ENCODE measurements around the gene LYRM1.

The LYRM1 gene

DNA sequence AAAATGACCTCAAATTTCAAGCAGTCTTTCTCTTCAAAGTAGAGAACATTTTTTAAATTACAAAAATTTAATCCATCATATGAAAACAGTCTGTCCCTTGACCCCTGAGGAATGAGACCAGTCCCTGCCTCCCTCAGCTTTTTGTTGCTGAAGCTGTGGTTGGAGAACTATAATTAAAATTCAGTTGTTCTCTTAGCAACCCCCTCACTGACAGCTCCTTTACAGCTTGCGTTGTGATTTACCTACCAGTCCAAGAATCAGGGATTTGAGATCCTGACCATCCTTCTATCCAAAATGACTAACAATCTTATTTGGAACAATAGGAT is 29.8 kb downstream of the LYRM1 start:
- H3K4me3 ChIP-seq (ENCODE audit: low read depth, low read length), result no peak overlapping the region
- no peak for DNase-seq (ENCODE audit: low read depth)
- TF ChIP-seq, protein P1, sequence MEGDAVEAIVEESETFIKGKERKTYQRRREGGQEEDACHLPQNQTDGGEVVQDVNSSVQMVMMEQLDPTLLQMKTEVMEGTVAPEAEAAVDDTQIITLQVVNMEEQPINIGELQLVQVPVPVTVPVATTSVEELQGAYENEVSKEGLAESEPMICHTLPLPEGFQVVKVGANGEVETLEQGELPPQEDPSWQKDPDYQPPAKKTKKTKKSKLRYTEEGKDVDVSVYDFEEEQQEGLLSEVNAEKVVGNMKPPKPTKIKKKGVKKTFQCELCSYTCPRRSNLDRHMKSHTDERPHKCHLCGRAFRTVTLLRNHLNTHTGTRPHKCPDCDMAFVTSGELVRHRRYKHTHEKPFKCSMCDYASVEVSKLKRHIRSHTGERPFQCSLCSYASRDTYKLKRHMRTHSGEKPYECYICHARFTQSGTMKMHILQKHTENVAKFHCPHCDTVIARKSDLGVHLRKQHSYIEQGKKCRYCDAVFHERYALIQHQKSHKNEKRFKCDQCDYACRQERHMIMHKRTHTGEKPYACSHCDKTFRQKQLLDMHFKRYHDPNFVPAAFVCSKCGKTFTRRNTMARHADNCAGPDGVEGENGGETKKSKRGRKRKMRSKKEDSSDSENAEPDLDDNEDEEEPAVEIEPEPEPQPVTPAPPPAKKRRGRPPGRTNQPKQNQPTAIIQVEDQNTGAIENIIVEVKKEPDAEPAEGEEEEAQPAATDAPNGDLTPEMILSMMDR (IDR thresholded peaks at IDR 0.05; ENCODE audit: low read depth, low read length, missing control alignments), result no peak

DNA sequence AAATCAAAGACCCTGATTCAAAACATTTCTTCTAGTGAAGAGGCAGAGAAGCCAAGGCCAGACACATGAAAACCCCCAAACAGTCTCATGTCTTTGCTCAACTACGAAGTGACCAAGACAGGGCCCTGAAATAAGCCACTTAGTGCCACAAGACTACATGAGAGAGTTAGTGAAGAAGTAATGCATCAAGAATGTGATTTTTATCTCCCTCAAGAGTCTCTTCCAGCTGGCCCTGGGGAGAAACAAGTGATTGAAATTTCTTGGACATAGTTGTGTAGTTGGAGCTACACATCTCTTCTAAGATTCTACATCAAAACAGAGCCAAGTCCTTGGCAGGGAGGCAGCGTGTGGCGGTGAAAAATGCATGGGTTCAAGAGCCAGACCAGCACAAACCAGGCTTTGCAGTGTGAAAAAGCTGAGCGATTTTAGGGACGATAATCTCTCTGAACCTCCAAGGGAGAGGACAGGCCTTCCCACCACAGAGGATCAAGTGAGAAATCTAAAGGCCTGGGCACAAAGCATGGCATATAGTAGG is 30.6 kb downstream of the LYRM1 start:
- no peak overlapping the region for H3K4me3 ChIP-seq (ENCODE audit: low read depth, low read length)
- TF ChIP-seq, protein P1 (IDR thresholded peaks at IDR 0.05; ENCODE audit: low read depth, low read length, missing control alignments), result no peak
- no peak for DNase-seq (ENCODE audit: low read depth)

DNA sequence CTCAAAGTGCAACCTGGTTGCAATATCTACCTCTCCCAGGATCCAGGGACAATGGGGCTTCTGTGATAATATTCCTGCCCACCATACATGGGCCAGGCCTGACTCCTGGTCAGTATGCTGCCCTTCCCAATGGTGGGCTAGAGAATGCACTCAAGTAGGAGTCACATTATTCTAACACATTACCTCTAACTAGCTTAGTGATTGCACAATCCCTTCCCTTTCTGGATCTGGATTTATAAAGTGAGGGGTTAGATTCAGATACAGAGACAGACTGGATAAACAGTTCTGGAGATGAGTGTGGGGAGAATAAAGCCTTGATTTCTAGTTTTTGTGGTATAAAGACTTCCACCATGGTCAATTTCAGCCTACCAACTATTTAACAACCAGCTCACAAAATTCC is 33.0 kb downstream of the LYRM1 start:
- no peak overlapping the region for H3K4me3 ChIP-seq (ENCODE audit: low read depth, low read length)
- TF ChIP-seq, protein P1 (IDR thresholded peaks at IDR 0.05; ENCODE audit: low read depth, low read length, missing control alignments), result no peak
- no peak for DNase-seq (ENCODE audit: low read depth)

DNA sequence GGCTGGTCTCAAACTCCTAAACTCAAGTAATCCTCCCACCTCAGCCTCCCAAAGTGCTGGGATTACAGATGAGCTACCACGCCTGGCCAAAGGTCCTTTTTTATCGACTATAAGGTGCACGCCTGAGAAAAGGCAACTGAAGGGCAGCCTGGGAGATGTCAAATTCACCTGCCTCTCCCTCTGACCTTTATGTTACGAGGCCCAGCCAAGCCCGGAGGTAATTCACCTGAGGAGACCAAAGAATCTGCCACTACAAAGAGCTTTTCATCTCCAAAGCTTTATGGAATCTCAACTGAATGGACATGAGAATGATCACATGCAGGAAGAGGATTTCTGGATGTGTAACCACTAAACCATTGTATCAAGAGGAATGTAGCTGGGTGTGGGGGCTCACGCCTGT is 37.2 kb downstream of the LYRM1 start:
- H3K4me3 ChIP-seq (ENCODE audit: low read depth, low read length), result no peak overlapping the region
- DNase-seq (ENCODE audit: low read depth), result no peak

DNA sequence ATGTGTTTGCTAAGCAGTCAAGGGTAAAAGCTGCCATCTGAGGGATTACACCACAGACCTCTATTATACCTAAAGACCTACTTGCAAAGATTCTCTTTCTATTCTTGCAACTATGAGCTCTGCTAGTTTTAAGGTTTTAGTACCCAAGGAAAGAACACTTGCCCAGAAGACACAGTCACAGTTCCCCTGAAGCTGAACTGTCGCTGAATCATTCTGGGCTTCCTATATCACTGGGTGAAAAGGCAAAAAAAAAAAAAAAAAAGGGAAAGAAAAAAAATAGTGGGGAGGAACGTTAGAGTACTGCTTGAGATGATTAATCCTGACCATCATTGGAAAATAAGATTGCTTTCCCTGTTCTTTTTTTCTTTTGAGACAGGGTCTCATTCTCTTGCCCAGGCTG is 37.9 kb downstream of the LYRM1 start:
- DNase-seq (ENCODE audit: low read depth), result no peak
- TF ChIP-seq, protein P1 (IDR thresholded peaks at IDR 0.05; ENCODE audit: low read depth, low read length, missing control alignments), result no peak
- no peak overlapping the region for H3K4me3 ChIP-seq (ENCODE audit: low read depth, low read length)

More for the DNA sequence above, 37.2 kb downstream of the LYRM1 start:
- TF ChIP-seq, protein P1 (IDR thresholded peaks at IDR 0.05; ENCODE audit: low read depth, low read length, missing control alignments), result no peak

DNA sequence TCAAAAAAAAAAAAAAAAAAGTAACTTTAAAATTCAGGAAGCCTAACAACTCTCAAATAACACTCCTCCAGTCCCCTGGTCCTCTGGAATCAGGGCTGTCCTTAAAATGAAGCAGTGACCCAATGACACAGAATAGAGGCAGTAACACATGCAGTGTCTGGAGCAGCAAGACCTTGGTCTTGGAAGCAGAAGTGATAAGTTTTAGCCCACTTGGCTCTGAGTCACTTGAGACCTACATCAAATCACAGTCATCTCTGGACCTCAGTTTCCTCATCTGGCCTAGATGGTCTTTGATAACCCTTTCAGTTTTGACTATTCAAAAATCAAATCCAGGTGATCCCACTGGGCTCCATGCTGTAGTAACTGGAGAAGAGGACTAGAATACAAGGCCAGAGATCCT is 39.0 kb downstream of the LYRM1 start:
- H3K4me3 ChIP-seq (ENCODE audit: low read depth, low read length), result no peak overlapping the region
- no peak for DNase-seq (ENCODE audit: low read depth)
- TF ChIP-seq, protein P1 (IDR thresholded peaks at IDR 0.05; ENCODE audit: low read depth, low read length, missing control alignments), result no peak

DNA sequence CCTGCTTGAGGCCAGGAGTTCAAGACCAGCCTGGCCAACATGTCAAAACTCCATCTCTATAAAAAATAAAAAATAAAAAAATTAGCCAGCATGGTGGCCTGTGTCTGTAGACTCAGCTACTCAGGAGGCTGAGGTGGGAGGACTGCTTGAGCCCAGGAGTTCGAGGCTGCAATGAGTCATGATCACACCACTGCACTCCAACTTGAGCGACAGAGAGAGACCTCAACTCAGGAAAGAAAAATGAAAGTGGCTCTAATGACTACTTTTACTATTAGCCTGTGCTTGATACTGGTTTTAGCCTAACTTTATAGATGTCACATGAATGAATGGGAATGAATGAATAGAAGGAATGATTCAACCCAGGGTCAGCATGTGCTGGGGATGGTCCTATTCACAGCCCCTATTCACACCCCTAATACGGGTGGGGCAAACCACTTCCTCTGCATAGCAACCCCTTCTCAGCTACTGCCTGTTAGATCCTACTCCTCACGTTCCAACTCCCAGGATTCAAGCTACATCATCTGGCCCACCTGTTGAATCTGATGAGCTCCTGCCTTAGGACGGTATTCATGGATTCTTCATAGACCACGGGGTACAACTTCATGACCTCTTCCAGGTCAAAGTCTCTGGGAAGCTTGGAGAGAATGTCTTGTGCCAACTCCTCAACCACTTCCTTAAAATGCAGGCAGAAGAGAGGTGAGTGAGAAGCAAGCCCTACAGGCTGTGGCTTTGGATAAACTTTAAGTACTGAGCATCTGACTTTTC is 40.5 kb downstream of the LYRM1 start:
- no peak overlapping the region for H3K4me3 ChIP-seq (ENCODE audit: low read depth, low read length)
- DNase-seq (ENCODE audit: low read depth), result no peak
- TF ChIP-seq, protein P1 (IDR thresholded peaks at IDR 0.05; ENCODE audit: low read depth, low read length, missing control alignments), result no peak

All from GM12864 (cell line).